ENCODE data around the gene PPP1R15A.

The PPP1R15A gene

GRCh38 chr19:48872182-48872883 is at the start of gene PPP1R15A:
PPP1R15A (plus strand) TSS chr19:48872421; CDS start chr19:48873234, 813 bp downstream.
- peaks cover 18% of the 10 kb centered on the region for H3K4me1 ChIP-seq (ENCODE audit: insufficient read depth, low read length)
- peak within 1 kb of the TSS; percentile 88 for H3K27ac ChIP-seq (ENCODE audit: low read length)
- peak within 1 kb of the TSS; percentile 94 for H3K4me3 ChIP-seq (ENCODE audit: low read length)
- H3K9me3 ChIP-seq (ENCODE audit: insufficient read depth, low read depth, low read length) = no peaks in the 10 kb centered on the region
- no peaks in the 10 kb centered on the region for H3K27me3 ChIP-seq (ENCODE audit: insufficient read depth, low read length)
- H3K36me3 ChIP-seq (ENCODE audit: insufficient read depth, low read depth, low read length) = peaks cover 35% of the 10 kb centered on the region
- peak within 1 kb of the TSS; percentile 92 for H3K9ac ChIP-seq (ENCODE audit: low read depth, low read length)

DNA sequence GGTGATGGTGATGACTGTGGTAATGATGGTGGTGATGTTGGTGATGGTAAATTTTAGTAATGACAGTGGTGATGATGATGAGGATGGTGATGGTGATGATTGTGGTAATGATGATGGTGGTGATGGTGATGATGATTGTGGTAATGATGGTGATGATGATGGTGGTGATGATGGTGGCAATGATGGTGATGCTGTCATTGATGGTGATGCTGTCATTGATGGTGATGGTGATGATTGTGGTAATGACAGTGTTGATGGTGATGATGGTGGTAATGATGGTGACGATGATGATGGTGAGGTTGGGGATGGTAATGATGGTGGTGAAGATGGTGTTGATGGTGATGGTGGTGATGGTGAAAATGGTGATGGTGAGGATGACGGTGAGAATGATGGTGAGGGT is 49.7 kb upstream of the PPP1R15A start:
- H3K36me3 ChIP-seq (ENCODE audit: insufficient read depth, low read depth, low read length) = no peaks in the 10 kb centered on the region; the same call in 1 of the 2 replicates
- no peak overlapping the region for H3K9ac ChIP-seq (ENCODE audit: low read depth, low read length)
- no peaks in the 10 kb centered on the region for H3K9me3 ChIP-seq (ENCODE audit: insufficient read depth, low read depth, low read length)
- no peaks in the 10 kb centered on the region for H3K27me3 ChIP-seq (ENCODE audit: insufficient read depth, low read length)
- no peak overlapping the region for H3K27ac ChIP-seq (ENCODE audit: low read length)
- no peak overlapping the region for H3K4me3 ChIP-seq (ENCODE audit: low read length)
- no peaks in the 10 kb centered on the region for H3K4me1 ChIP-seq (ENCODE audit: insufficient read depth, low read length)

GRCh38 chr19:48826606-48827020 is 45.6 kb upstream of the PPP1R15A start:
- Histone ChIP-seq H3K9me3 (ENCODE audit: insufficient read depth, low read depth, low read length) (no peaks in the 10 kb centered on the region), H3K27ac (ENCODE audit: low read length) (no peak overlapping the region), H3K4me3 (ENCODE audit: low read length) (no peak overlapping the region), H3K9ac (ENCODE audit: low read depth, low read length) (no peak overlapping the region), H3K36me3 (ENCODE audit: insufficient read depth, low read depth, low read length) (peaks cover 7% of the 10 kb centered on the region), H3K4me1 (ENCODE audit: insufficient read depth, low read length) (no peaks in the 10 kb centered on the region), H3K27me3 (ENCODE audit: insufficient read depth, low read length) (no peaks in the 10 kb centered on the region)

DNA sequence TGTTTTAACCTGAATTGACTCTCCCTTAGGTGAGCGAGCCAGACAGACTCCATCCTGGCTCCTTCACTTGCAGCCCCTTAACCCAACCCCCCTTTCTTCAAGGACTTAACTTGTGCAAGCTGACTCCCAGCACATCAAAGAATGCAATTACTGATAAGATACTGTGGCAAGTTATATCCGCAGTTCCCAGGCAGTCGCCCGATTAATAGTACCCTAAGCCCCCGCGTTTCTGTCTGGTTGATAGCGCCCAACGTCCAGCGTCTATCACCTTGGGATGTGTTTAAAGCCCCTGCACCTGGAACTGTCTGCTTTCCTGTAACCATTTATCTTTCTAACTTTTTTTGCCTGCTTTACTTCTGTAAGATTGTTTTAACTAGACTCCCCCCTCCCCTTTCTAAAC is 42.1 kb upstream of the PPP1R15A start:
- no peak overlapping the region for H3K27ac ChIP-seq (ENCODE audit: low read length)
- H3K27me3 ChIP-seq (ENCODE audit: insufficient read depth, low read length) = no peaks in the 10 kb centered on the region
- peaks cover 3% of the 10 kb centered on the region; the same call in 1 of the 2 replicates for H3K4me1 ChIP-seq (ENCODE audit: insufficient read depth, low read length)
- H3K36me3 ChIP-seq (ENCODE audit: insufficient read depth, low read depth, low read length) = peaks cover 12% of the 10 kb centered on the region
- no peaks in the 10 kb centered on the region for H3K9me3 ChIP-seq (ENCODE audit: insufficient read depth, low read depth, low read length)
- no peak overlapping the region for H3K4me3 ChIP-seq (ENCODE audit: low read length)
- no peak overlapping the region for H3K9ac ChIP-seq (ENCODE audit: low read depth, low read length)

- Histone ChIP-seq H3K36me3 (ENCODE audit: insufficient read depth, low read depth, low read length) (peaks cover 12% of the 10 kb centered on the region), H3K4me1 (ENCODE audit: insufficient read depth, low read length) (peaks cover 3% of the 10 kb centered on the region; the same call in 1 of the 2 replicates), H3K27ac (ENCODE audit: low read length) (no peak overlapping the region), H3K27me3 (ENCODE audit: insufficient read depth, low read length) (no peaks in the 10 kb centered on the region), H3K9me3 (ENCODE audit: insufficient read depth, low read depth, low read length) (no peaks in the 10 kb centered on the region), H3K4me3 (ENCODE audit: low read length) (no peak overlapping the region), H3K9ac (ENCODE audit: low read depth, low read length) (no peak overlapping the region)
These were observed 41.3 kb upstream of the PPP1R15A start for GRCh38 chr19:48830965-48831364.

GRCh38 chr19:48833049-48833448 is 39.2 kb upstream of the PPP1R15A start:
- H3K4me3 ChIP-seq (ENCODE audit: low read length) = no peak overlapping the region
- H3K27me3 ChIP-seq (ENCODE audit: insufficient read depth, low read length) = no peaks in the 10 kb centered on the region
- no peak overlapping the region for H3K27ac ChIP-seq (ENCODE audit: low read length)
- H3K9ac ChIP-seq (ENCODE audit: low read depth, low read length) = no peak overlapping the region
- no peaks in the 10 kb centered on the region for H3K9me3 ChIP-seq (ENCODE audit: insufficient read depth, low read depth, low read length)
- peaks cover 12% of the 10 kb centered on the region for H3K36me3 ChIP-seq (ENCODE audit: insufficient read depth, low read depth, low read length)
- H3K4me1 ChIP-seq (ENCODE audit: insufficient read depth, low read length) = peaks cover 3% of the 10 kb centered on the region; the same call in 1 of the 2 replicates

- H3K9me3 ChIP-seq (ENCODE audit: insufficient read depth, low read depth, low read length) = no peaks in the 10 kb centered on the region
- H3K9ac ChIP-seq (ENCODE audit: low read depth, low read length) = no peak overlapping the region
- H3K4me1 ChIP-seq (ENCODE audit: insufficient read depth, low read length) = peaks cover 3% of the 10 kb centered on the region; the same call in 1 of the 2 replicates
- no peaks in the 10 kb centered on the region for H3K27me3 ChIP-seq (ENCODE audit: insufficient read depth, low read length)
- H3K27ac ChIP-seq (ENCODE audit: low read length) = no peak overlapping the region
- H3K4me3 ChIP-seq (ENCODE audit: low read length) = no peak overlapping the region
- peaks cover 12% of the 10 kb centered on the region for H3K36me3 ChIP-seq (ENCODE audit: insufficient read depth, low read depth, low read length)
These were observed 38.2 kb upstream of the PPP1R15A start for GRCh38 chr19:48833977-48834376.

GRCh38 chr19:48835734-48836088 is 36.5 kb upstream of the PPP1R15A start:
- Histone ChIP-seq H3K27ac (ENCODE audit: low read length) (peak overlapping the region; percentile 29), H3K4me3 (ENCODE audit: low read length) (peak overlapping the region; percentile 85), H3K9ac (ENCODE audit: low read depth, low read length) (peak overlapping the region; percentile 73; the same call in 1 of the 2 replicates), H3K4me1 (ENCODE audit: insufficient read depth, low read length) (peaks cover 3% of the 10 kb centered on the region; the same call in 1 of the 2 replicates), H3K9me3 (ENCODE audit: insufficient read depth, low read depth, low read length) (no peaks in the 10 kb centered on the region), H3K27me3 (ENCODE audit: insufficient read depth, low read length) (no peaks in the 10 kb centered on the region), H3K36me3 (ENCODE audit: insufficient read depth, low read depth, low read length) (peaks cover 12% of the 10 kb centered on the region)

DNA sequence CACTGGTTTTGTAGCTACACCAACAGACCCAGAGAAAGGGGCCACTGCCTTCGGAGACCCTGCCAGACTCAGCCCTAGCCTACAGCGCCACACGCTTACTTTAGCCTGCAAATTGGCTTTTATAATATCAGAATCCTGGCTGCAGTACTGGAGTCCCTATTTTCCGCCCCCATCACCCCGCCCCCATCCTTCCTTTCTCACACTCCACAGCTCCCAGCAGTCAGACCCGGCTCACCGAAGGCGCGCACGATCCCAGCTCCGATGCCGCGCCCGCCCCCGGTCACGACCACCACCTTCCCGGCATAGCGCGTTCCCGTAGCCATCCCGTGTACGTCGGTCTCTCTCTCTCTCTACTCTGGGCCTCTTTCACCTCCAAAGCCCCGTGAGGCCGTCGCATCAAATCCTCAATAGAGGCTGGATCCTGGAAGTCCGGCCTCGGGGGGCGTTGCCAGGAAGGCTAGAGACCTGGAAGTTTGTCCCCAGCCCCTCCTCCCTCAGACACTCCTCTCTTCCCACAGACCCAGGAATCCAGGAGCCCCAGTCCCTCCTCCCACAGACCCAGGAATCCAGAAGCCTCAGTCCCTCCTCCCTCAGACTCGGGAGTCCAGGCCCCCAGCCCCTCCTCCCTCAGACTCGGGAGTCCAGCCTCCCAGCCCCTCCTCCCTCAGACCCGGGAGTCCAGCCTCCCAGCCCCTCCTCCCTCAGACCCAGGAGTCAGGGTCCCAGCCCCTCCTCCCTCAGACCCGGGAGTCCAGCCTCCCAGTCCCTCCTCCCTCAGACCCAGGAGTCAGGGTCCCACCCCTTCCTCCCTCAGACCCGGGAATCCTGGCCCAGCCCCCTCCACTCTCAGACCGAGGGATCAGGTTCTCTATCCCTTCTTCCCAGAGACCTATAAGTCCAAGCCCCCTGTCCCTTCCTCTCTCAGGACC is 35.9 kb upstream of the PPP1R15A start, which contains the start of gene HSD17B14:
TSS of gene HSD17B14 (minus strand) at position 403 of the 929 bp plus-strand sequence. CDS start at position 323, 80 bp downstream.
- H3K9ac ChIP-seq (ENCODE audit: low read depth, low read length) = peak within 1 kb of the TSS; percentile 73; the same call in 1 of the 2 replicates
- H3K9me3 ChIP-seq (ENCODE audit: insufficient read depth, low read depth, low read length) = no peaks in the 10 kb centered on the region
- H3K4me1 ChIP-seq (ENCODE audit: insufficient read depth, low read length) = peaks cover 3% of the 10 kb centered on the region; the same call in 1 of the 2 replicates
- peak within 1 kb of the TSS; percentile 85 for H3K4me3 ChIP-seq (ENCODE audit: low read length)
- no peaks in the 10 kb centered on the region for H3K27me3 ChIP-seq (ENCODE audit: insufficient read depth, low read length)
- peak within 1 kb of the TSS; percentile 29 for H3K27ac ChIP-seq (ENCODE audit: low read length)
- peaks cover 8% of the 10 kb centered on the region for H3K36me3 ChIP-seq (ENCODE audit: insufficient read depth, low read depth, low read length)

GRCh38 chr19:48837051-48837524 is 35.1 kb upstream of the PPP1R15A start:
- Histone ChIP-seq H3K36me3 (ENCODE audit: insufficient read depth, low read depth, low read length) (peaks cover 4% of the 10 kb centered on the region; the same call in 1 of the 2 replicates), H3K9ac (ENCODE audit: low read depth, low read length) (peak overlapping the region; percentile 71; the same call in 1 of the 2 replicates), H3K27me3 (ENCODE audit: insufficient read depth, low read length) (no peaks in the 10 kb centered on the region), H3K27ac (ENCODE audit: low read length) (peak overlapping the region; percentile 11), H3K4me1 (ENCODE audit: insufficient read depth, low read length) (peaks cover 3% of the 10 kb centered on the region; the same call in 1 of the 2 replicates), H3K9me3 (ENCODE audit: insufficient read depth, low read depth, low read length) (no peaks in the 10 kb centered on the region), H3K4me3 (ENCODE audit: low read length) (peak overlapping the region; percentile 85)

GRCh38 chr19:48837687-48838086 is 34.5 kb upstream of the PPP1R15A start:
- H3K9me3 ChIP-seq (ENCODE audit: insufficient read depth, low read depth, low read length) = no peaks in the 10 kb centered on the region
- H3K36me3 ChIP-seq (ENCODE audit: insufficient read depth, low read depth, low read length) = peaks cover 4% of the 10 kb centered on the region; the same call in 1 of the 2 replicates
- H3K4me1 ChIP-seq (ENCODE audit: insufficient read depth, low read length) = peaks cover 3% of the 10 kb centered on the region; the same call in 1 of the 2 replicates
- H3K27ac ChIP-seq (ENCODE audit: low read length) = no peak overlapping the region
- no peaks in the 10 kb centered on the region for H3K27me3 ChIP-seq (ENCODE audit: insufficient read depth, low read length)
- H3K9ac ChIP-seq (ENCODE audit: low read depth, low read length) = peak overlapping the region; percentile 71; the same call in 1 of the 2 replicates
- peak overlapping the region; percentile 85; the same call in 1 of the 2 replicates for H3K4me3 ChIP-seq (ENCODE audit: low read length)

All from iPS-20b (cell line).